WERI-Rb-1 (cell line): ENCODE results near the gene ATXN1.

Source experiments
- DNase-seq: peaks from one replicate; pipeline ENCODE4 v3.0.0-alpha.2; 2020
- H3K27ac ChIP-seq: fragments of 250-450 bp; sonication (Bioruptor Pico); 2 replicates; pipeline ENCODE4 v1.5.1; 2020; ENCODE audit warnings: mild to moderate bottlenecking, moderate library complexity
- H3K27me3 ChIP-seq: fragments of 250-450 bp; sonication (Bioruptor Pico); 2 replicates; pipeline ENCODE4 v1.5.1; 2021; ENCODE audit warnings: mild to moderate bottlenecking, low read depth, moderate library complexity; ENCODE audit not compliant: insufficient read depth, severe bottlenecking
- H3K36me3 ChIP-seq: fragments of 250-450 bp; sonication (Bioruptor Pico); 2 replicates; pipeline ENCODE4 v1.5.1; 2020; ENCODE audit warnings: mild to moderate bottlenecking, moderate library complexity
- H3K4me3 ChIP-seq: 2 replicates; pipeline ENCODE4 v1.5.1; 2011; ENCODE audit warnings: low read depth, mild to moderate bottlenecking, control low read depth, low read length
- H3K9me3 ChIP-seq: fragments of 250-450 bp; sonication (Bioruptor Pico); 2 replicates; pipeline ENCODE4 v1.5.1; 2021; ENCODE audit warnings: mild to moderate bottlenecking, moderate library complexity; ENCODE audit not compliant: severe bottlenecking
- CTCF ChIP-seq: IDR thresholded peaks from 2 replicates; pipeline ENCODE4 v1.5.1; 2011; ENCODE audit warnings: low read depth, mild to moderate bottlenecking, control low read depth, inconsistent platforms, low read length

The ATXN1 gene

GRCh38 chr6:16433338-16433890 is 327.8 kb downstream of the ATXN1 start:
- Histone ChIP-seq H3K4me3 (no peak overlapping the region), H3K27ac (no peak overlapping the region), H3K9me3 (no peaks in the 10 kb centered on the region), H3K36me3 (no peaks in the 10 kb centered on the region), H3K27me3 (no peaks in the 10 kb centered on the region)
- no peak for TF ChIP-seq CTCF
- no peak for DNase-seq

GRCh38 chr6:16432075-16433032 is 328.9 kb downstream of the ATXN1 start:
- DNase-seq, result no peak
- no peak for TF ChIP-seq CTCF
- H3K27me3 ChIP-seq, result no peaks in the 10 kb centered on the region
- no peak overlapping the region for H3K4me3 ChIP-seq
- H3K27ac ChIP-seq, result no peak overlapping the region
- no peaks in the 10 kb centered on the region for H3K9me3 ChIP-seq
- no peaks in the 10 kb centered on the region for H3K36me3 ChIP-seq

GRCh38 chr6:16431106-16431505 is 330.2 kb downstream of the ATXN1 start:
- Histone ChIP-seq H3K9me3 (no peaks in the 10 kb centered on the region), H3K4me3 (no peak overlapping the region), H3K27ac (no peak overlapping the region), H3K36me3 (no peaks in the 10 kb centered on the region), H3K27me3 (no peaks in the 10 kb centered on the region)
- TF ChIP-seq CTCF, result no peak
- no peak for DNase-seq

- Histone ChIP-seq H3K27ac (no peak overlapping the region), H3K27me3 (no peaks in the 10 kb centered on the region), H3K36me3 (no peaks in the 10 kb centered on the region), H3K4me3 (no peak overlapping the region), H3K9me3 (no peaks in the 10 kb centered on the region)
- no peak for DNase-seq
- TF ChIP-seq CTCF, result no peak
Observed at GRCh38 chr6:16430391-16431089, 330.7 kb downstream of the ATXN1 start.

- Histone ChIP-seq H3K27ac (no peak overlapping the region), H3K27me3 (no peaks in the 10 kb centered on the region), H3K36me3 (no peaks in the 10 kb centered on the region), H3K4me3 (no peak overlapping the region), H3K9me3 (no peaks in the 10 kb centered on the region)
- DNase-seq, result no peak
- no peak for TF ChIP-seq CTCF
Observed at GRCh38 chr6:16429669-16430068, 331.6 kb downstream of the ATXN1 start.
